Measurements from ENCODE around the gene SORCS2. TPM values are rescaled to one million over a fixed set of nuclear protein-coding genes. Genes with fewer than 3 reads are reported as not detected.

The SORCS2 gene
- total and polyA plus RNA-seq, 2 of the 8 experiments (the other 6 are each of a cell fraction or from before 2014, with no cell fraction given), result 0.36 to 1.8 TPM

- TF ChIP-seq JUND (IDR thresholded peaks at IDR 0.05; ENCODE audit: low read length), result no peak
- TF ChIP-seq SIRT6 (IDR thresholded peaks at IDR 0.05; ENCODE audit: low read length), result no peak
Measured at GRCh38 chr4:7668826-7669225, 476.5 kb downstream of the SORCS2 start (continued).
